Motor neuron (in vitro differentiated cells): ENCODE measurements around the gene FAM120AOS. TPM values are rescaled to one million over a fixed set of nuclear protein-coding genes. Genes with fewer than 3 reads are reported as not detected.

Source experiments
- ATAC-seq, 8 experiments: fragments of 200-7000 bp; cut with Tn5 transposase; replicated peaks in 6 of 8; 2 replicates each; pipeline ENCODE4 v1.8.0; 2021; ENCODE audit warnings: mild to moderate bottlenecking in 8 of 8, moderate library complexity in 8 of 8
- H3K27ac ChIP-seq, 2 donors: fragments of 250-450 bp; sonication (Bioruptor Pico); 2 replicates each; pipeline ENCODE4 v1.9.0; 2021; ENCODE audit warnings: antibody characterized with exemption in 2 of 2, mild to moderate bottlenecking in 2 of 2, moderate library complexity in 1 of 2
- H3K4me1 ChIP-seq, 2 donors: fragments of 250-450 bp; sonication (Bioruptor Pico); replicated peaks in 1 of 2; 2 replicates each; pipeline ENCODE4 v1.6.1; 2021; ENCODE audit warnings: antibody characterized with exemption in 2 of 2, mild to moderate bottlenecking in 2 of 2, moderate library complexity in 1 of 2
- H3K4me3 ChIP-seq, 5 donors: fragments of 250-450 bp; sonication (Bioruptor Pico); 2 replicates each; pipeline ENCODE4 v1.9.0; 2021; ENCODE audit warnings: antibody characterized with exemption in 5 of 5, mild to moderate bottlenecking in 5 of 5, moderate library complexity in 4 of 5
- WGBS, 10 experiments: fragments of 450-650 bp; shearing (Covaris generic); methylation state at CpG; one replicate each; pipeline ENCODE4 v1.0.0; 2022; 5-methylcytosine and 5-hydroxymethylcytosine counted together
- in situ Hi-C, 9 experiments: fragments of 400-800 bp; cut with MboI; loops; one replicate each; pipeline ENCODE4 v1.15.0; 2021; ENCODE audit warnings: low sequenced_read_pairs in 9 of 9, low pct_unique_long_range_greater_than_20kb in 2 of 9; ENCODE audit not compliant: unreplicated experiment in 9 of 9
- total RNA-seq, 8 experiments: library from RNA; unstranded; fragments of 300-600 nt; gene quantifications; 2 replicates each; pipeline versions ENCODE4 v1.2.3 to v1.2.4, GENCODE V29; 2022

Gene FAM120AOS
- total RNA-seq, 8 experiments from 2014 or later, result 22.5 to 44.4 (median 24.9) TPM

GRCh38 chr9:93464876-93465275 is 11.5 kb upstream of the FAM120AOS start:
- no peak overlapping the region for H3K27ac ChIP-seq
- peaks cover 7 to 24% of the 10 kb centered on the region in 2 donors for H3K4me1 ChIP-seq
- in situ Hi-C loops, result loop anchor here in 1 of 9 experiments (25.0 kb wide), 1 partner anchor 278 kb away; the partner anchor contains the start of gene WNK2
- peak in 1 of 8 experiments; percentile 19 for ATAC-seq
- WGBS, 10 experiments, result 0 to 72% (median 49%) methylated on average over 1 to 2 of the region's 2 CpGs; no CpG with 5 or more reads in 2 of the 10 experiments
- H3K4me3 ChIP-seq, result no peak overlapping the region

GRCh38 chr9:93464395-93464794 is 11.0 kb upstream of the FAM120AOS start:
- Histone ChIP-seq H3K4me1 (peaks cover 7 to 24% of the 10 kb centered on the region in 2 donors), H3K27ac (no peak overlapping the region), H3K4me3 (no peak overlapping the region)
- no peak for ATAC-seq
- 25 to 100% (median 80%) methylated on average over 1 to 3 of the region's 3 CpGs; no CpG with 5 or more reads in 1 of the 10 experiments for WGBS, 10 experiments
- in situ Hi-C loops, result loop anchor here in 1 of 9 experiments (25.0 kb wide), 1 partner anchor 277 kb away; the partner anchor contains the start of gene WNK2

- Histone ChIP-seq H3K27ac (no peak overlapping the region), H3K4me3 (no peak overlapping the region), H3K4me1 (peaks cover 3 to 19% of the 10 kb centered on the region in 2 donors)
- in situ Hi-C loops, result loop anchor here in 1 of 9 experiments (25.0 kb wide), 1 partner anchor 276 kb away; the partner anchor contains the start of gene WNK2
- WGBS, 10 experiments, result 71 to 100% (median 94%) methylated on average over 1 to 4 of the region's 4 CpGs; no CpG with 5 or more reads in 1 of the 10 experiments
- ATAC-seq, result no peak
Measured at GRCh38 chr9:93463638-93464248, 10.4 kb upstream of the FAM120AOS start.

- Histone ChIP-seq H3K27ac (no peak overlapping the region), H3K4me3 (no peak overlapping the region), H3K4me1 (peaks cover 0 to 9% of the 10 kb centered on the region in 2 donors)
- in situ Hi-C loops, result loop anchor here in 1 of 9 experiments (25.0 kb wide), 1 partner anchor 275 kb away; the partner anchor contains the start of gene WNK2
- ATAC-seq, result no peak
- WGBS, 10 experiments, result 60 to 100% (median 92%) methylated on average over 2 of the region's 2 CpGs; no CpG with 5 or more reads in 3 of the 10 experiments
Measured at GRCh38 chr9:93461821-93462220, 8.4 kb upstream of the FAM120AOS start.

- no peak for ATAC-seq
- in situ Hi-C loops, result loop anchor here in 1 of 9 experiments (25.0 kb wide), 1 partner anchor 274 kb away; the partner anchor contains the start of gene WNK2
- Histone ChIP-seq H3K4me3 (no peak overlapping the region), H3K4me1 (peaks cover 0 to 5% of the 10 kb centered on the region in 2 donors), H3K27ac (no peak overlapping the region)
- 57 to 100% (median 100%) methylated on average over 1 of the region's 1 CpG; no CpG with 5 or more reads in 1 of the 10 experiments for WGBS, 10 experiments
Measured at GRCh38 chr9:93461414-93461743, 8.0 kb upstream of the FAM120AOS start.

GRCh38 chr9:93460689-93461413 is 7.5 kb upstream of the FAM120AOS start:
- no peak for ATAC-seq
- H3K4me3 ChIP-seq, result no peak overlapping the region
- 67 to 100% (median 100%) methylated on average over 2 to 3 of the region's 3 CpGs; no CpG with 5 or more reads in 4 of the 10 experiments for WGBS, 10 experiments
- in situ Hi-C loops, result loop anchor here in 1 of 9 experiments (25.0 kb wide), 1 partner anchor 274 kb away; the partner anchor contains the start of gene WNK2
- no peak overlapping the region for H3K27ac ChIP-seq
- H3K4me1 ChIP-seq, result peaks cover 0 to 4% of the 10 kb centered on the region in 2 donors

GRCh38 chr9:93459432-93459847 is 6.1 kb upstream of the FAM120AOS start:
- ATAC-seq, result no peak
- in situ Hi-C loops, result loop anchor here in 1 of 9 experiments (25.0 kb wide), 1 partner anchor 272 kb away; the partner anchor contains the start of gene WNK2
- Histone ChIP-seq H3K27ac (no peak overlapping the region), H3K4me3 (no peak overlapping the region), H3K4me1 (peaks cover under 1 to 8% of the 10 kb centered on the region in 2 donors)

- WGBS, 10 experiments, result 86 to 100% (median 100%) methylated on average over 1 to 3 of the region's 4 CpGs
- no peak overlapping the region for H3K4me3 ChIP-seq
- H3K4me1 ChIP-seq, result peaks cover 3 to 13% of the 10 kb centered on the region in 2 donors
- in situ Hi-C loops, result loop anchor here in 1 of 9 experiments (25.0 kb wide), 1 partner anchor 271 kb away; the partner anchor contains the start of gene WNK2
- ATAC-seq, result no peak
- H3K27ac ChIP-seq, result no peak overlapping the region
Measured at GRCh38 chr9:93458712-93459111, 5.3 kb upstream of the FAM120AOS start.

GRCh38 chr9:93457006-93457405 is 3.6 kb upstream of the FAM120AOS start:
- Histone ChIP-seq H3K27ac (no peak overlapping the region), H3K4me1 (peaks cover 3 to 13% of the 10 kb centered on the region in 2 donors), H3K4me3 (no peak overlapping the region)
- no peak for ATAC-seq
- 70 to 100% (median 85%) methylated on average over 1 of the region's 1 CpG; no CpG with 5 or more reads in 4 of the 10 experiments for WGBS, 10 experiments
- in situ Hi-C loops, result loop anchor here in 1 of 9 experiments (25.0 kb wide), 1 partner anchor 270 kb away; the partner anchor contains the start of gene WNK2

- 63 to 100% (median 79%) methylated on average over 1 to 2 of the region's 2 CpGs; no CpG with 5 or more reads in 2 of the 10 experiments for WGBS, 10 experiments
- in situ Hi-C loops, result loop anchor here in 1 of 9 experiments (25.0 kb wide), 1 partner anchor 269 kb away; the partner anchor contains the start of gene WNK2
- peaks cover 3 to 13% of the 10 kb centered on the region in 2 donors for H3K4me1 ChIP-seq
- H3K27ac ChIP-seq, result no peak overlapping the region
- no peak overlapping the region for H3K4me3 ChIP-seq
- no peak for ATAC-seq
Measured at GRCh38 chr9:93456504-93456903, 3.1 kb upstream of the FAM120AOS start.

GRCh38 chr9:93456022-93456421 is 2.6 kb upstream of the FAM120AOS start:
- peaks cover 3 to 10% of the 10 kb centered on the region in 2 donors for H3K4me1 ChIP-seq
- no peak overlapping the region for H3K27ac ChIP-seq
- WGBS, 10 experiments, result 67 to 100% (median 86%) methylated on average over 1 of the region's 1 CpG; no CpG with 5 or more reads in 3 of the 10 experiments
- no peak for ATAC-seq
- in situ Hi-C loops, result loop anchor here in 1 of 9 experiments (25.0 kb wide), 1 partner anchor 269 kb away; the partner anchor contains the start of gene WNK2
- no peak overlapping the region for H3K4me3 ChIP-seq

GRCh38 chr9:93452710-93453046 is 703 bp downstream of the FAM120AOS start:
- WGBS, 10 experiments, result 0% methylated on average over 1 to 5 of the region's 10 CpGs; no CpG with 5 or more reads in 4 of the 10 experiments
- Histone ChIP-seq H3K4me1 (peaks cover 12 to 24% of the 10 kb centered on the region in 2 donors), H3K27ac (peak overlapping the region; percentile 96 to 98), H3K4me3 (peak overlapping the region; percentile 69 to 97 (median 80))
- no peak for ATAC-seq
- in situ Hi-C loops, result loop anchor here in 1 of 9 experiments (25.0 kb wide), 1 partner anchor 265 kb away; the partner anchor contains the start of gene WNK2
